HL-60 (cell line): ENCODE results near the gene UBE2V1.

Source experiments
- DNase-seq, 2 experiments: peaks; one replicate each; pipeline ENCODE4 v3.0.0-alpha.2; 2010 to 2020; ENCODE audit warnings: low read depth in 1 of 2, low spot score in 1 of 2
- H3K27ac ChIP-seq: fragments of 250-450 bp; sonication (Bioruptor Pico); replicated peaks from 2 replicates; pipeline ENCODE4 v1.5.1; 2020; ENCODE audit warnings: mild to moderate bottlenecking, moderate library complexity
- H3K27me3 ChIP-seq: fragments of 250-450 bp; sonication (Bioruptor Pico); 2 replicates; pipeline ENCODE4 v1.5.1; 2021; ENCODE audit warnings: mild to moderate bottlenecking, moderate library complexity; ENCODE audit not compliant: insufficient read depth, poor library complexity, severe bottlenecking
- H3K4me3 ChIP-seq: replicated peaks from 2 replicates; pipeline ENCODE4 v1.5.1; 2011; ENCODE audit warnings: mild to moderate bottlenecking, control low read depth, low read length; ENCODE audit not compliant: insufficient read depth
- CTCF ChIP-seq: IDR thresholded peaks from one replicate; pipeline ENCODE4 v1.5.1; 2011; ENCODE audit warnings: low read length, control low read depth, inconsistent platforms; ENCODE audit not compliant: insufficient read depth
- GABPA ChIP-seq: IDR thresholded peaks from 2 replicates; pipeline ENCODE4 v1.6.1; 2012; ENCODE audit warnings: low read depth
- POLR2AphosphoS5 ChIP-seq: IDR thresholded peaks from 2 replicates; pipeline ENCODE4 v1.6.1; 2012; ENCODE audit warnings: low read depth
- REST ChIP-seq: IDR thresholded peaks from 2 replicates; pipeline ENCODE4 v1.6.1; 2012; ENCODE audit warnings: low read depth; ENCODE audit not compliant: insufficient replicate concordance
- SPI1 ChIP-seq: IDR thresholded peaks from 2 replicates; pipeline ENCODE4 v1.6.1; 2012; ENCODE audit warnings: low read depth, mild to moderate bottlenecking, borderline replicate concordance

Gene UBE2V1

GRCh38 chr20:50054231-50054547, 58.8 kb downstream of the UBE2V1 start:
- TF ChIP-seq POLR2AphosphoS5 (no peak), GABPA (no peak), SPI1 (no peak), REST (no peak), CTCF (no peak)
- H3K4me3 ChIP-seq = no peak overlapping the region
- no peaks in the 10 kb centered on the region for H3K27me3 ChIP-seq
- no peak for DNase-seq
- H3K27ac ChIP-seq = no peak overlapping the region

- DNase-seq = no peak
- H3K27me3 ChIP-seq = no peaks in the 10 kb centered on the region
- no peak for TF ChIP-seq GABPA
- TF ChIP-seq POLR2AphosphoS5 = no peak
- no peak for TF ChIP-seq REST
- TF ChIP-seq CTCF = no peak
- TF ChIP-seq SPI1 = no peak
- H3K27ac ChIP-seq = no peak overlapping the region
- no peak overlapping the region for H3K4me3 ChIP-seq
Measured at GRCh38 chr20:50053362-50054230, 59.4 kb downstream of the UBE2V1 start.

- TF ChIP-seq REST (no peak), POLR2AphosphoS5 (no peak), SPI1 (no peak), GABPA (no peak), CTCF (no peak)
- H3K27me3 ChIP-seq = no peaks in the 10 kb centered on the region
- no peak for DNase-seq
Measured at GRCh38 chr20:50052550-50053361, 60.2 kb downstream of the UBE2V1 start.

More at GRCh38 chr20:50052550-50053361, 60.2 kb downstream of the UBE2V1 start:
- H3K27ac ChIP-seq = no peak overlapping the region
- H3K4me3 ChIP-seq = no peak overlapping the region
